Activated T-cell treated with anti-CD3 and anti-CD28 coated beads, Interleukin-2, amount 50 U/mL, for 4 hours (primary cell): ENCODE data around the gene CCP110. TPM values are rescaled to one million over a fixed set of nuclear protein-coding genes. Genes with fewer than 3 reads are reported as not detected.
A peak's percentile ranks its signal among the peaks of the same experiment; 100 is the strongest.

ENCODE experiments used
- ATAC-seq, 2 donors: fragments of 200-7000 bp; cut with Tn5 transposase; one replicate each; pipeline ENCODE4 v1.10.0; 2021
- DNase-seq: peaks from one replicate; pipeline ENCODE4 v3.0.0-alpha.2; 2020
- H3K27me3 Mint-ChIP-seq: one replicate; pipeline ENCODE4 v1.8.0; 2021; ENCODE audit warnings: low read depth, mixed read lengths
- H3K36me3 Mint-ChIP-seq: one replicate; pipeline ENCODE4 v1.8.0; 2022; ENCODE audit warnings: mixed read lengths; ENCODE audit not compliant: insufficient read depth
- H3K4me1 Mint-ChIP-seq: one replicate; pipeline ENCODE4 v1.8.0; 2021; ENCODE audit warnings: low read depth, mixed read lengths
- H3K4me3 Mint-ChIP-seq: one replicate; pipeline ENCODE4 v1.8.0; 2021; ENCODE audit warnings: mild to moderate bottlenecking, moderate library complexity, mixed read lengths
- H3K9me3 Mint-ChIP-seq: one replicate; pipeline ENCODE4 v1.8.0; 2021; ENCODE audit warnings: mixed read lengths
- total RNA-seq, 3 donors: library from RNA; stranded (reverse); gene quantifications; one replicate each; pipeline ENCODE4 v1.2.1, GENCODE V29; 2021

Gene CCP110
- total RNA-seq, 3 donors from 2014 or later = 14.1 to 17.4 (median 15.3) TPM

- Mint-ChIP-seq H3K27me3 (no peaks in the 10 kb centered on the region), H3K36me3 (no peaks in the 10 kb centered on the region), H3K4me3 (no peak overlapping the region), H3K4me1 (peaks cover 4% of the 10 kb centered on the region), H3K9me3 (no peaks in the 10 kb centered on the region)
- DNase-seq (no peak), ATAC-seq (no peak)
Observed at GRCh38 chr16:19549673-19550072, 25.9 kb downstream of the CCP110 start.

GRCh38 chr16:19555186-19555937, 31.6 kb downstream of the CCP110 start, which contains the start of gene VPS35L:
TSS of gene VPS35L (plus strand) at chr16:19555703. CDS start at chr16:19555730, 27 bp downstream.
- H3K27me3 Mint-ChIP-seq = no peaks in the 10 kb centered on the region
- H3K4me1 Mint-ChIP-seq = peaks cover 18% of the 10 kb centered on the region
- DNase-seq = peak; percentile 97
- ATAC-seq = peak; percentile 98
- H3K4me3 Mint-ChIP-seq = peak within 1 kb of the TSS; percentile 88
- no peaks in the 10 kb centered on the region for H3K9me3 Mint-ChIP-seq
- no peaks in the 10 kb centered on the region for H3K36me3 Mint-ChIP-seq

GRCh38 chr16:19555938-19556771, 32.4 kb downstream of the CCP110 start:
- no peaks in the 10 kb centered on the region for H3K27me3 Mint-ChIP-seq
- H3K9me3 Mint-ChIP-seq = no peaks in the 10 kb centered on the region
- peak overlapping the region; percentile 88 for H3K4me3 Mint-ChIP-seq
- DNase-seq (peak; percentile 5), ATAC-seq (peak in 1 of 2 donors; percentile 0)
- peaks cover 18% of the 10 kb centered on the region for H3K4me1 Mint-ChIP-seq
- no peaks in the 10 kb centered on the region for H3K36me3 Mint-ChIP-seq

GRCh38 chr16:19559242-19559910, 35.6 kb downstream of the CCP110 start:
- DNase-seq (no peak), ATAC-seq (no peak)
- H3K27me3 Mint-ChIP-seq = no peaks in the 10 kb centered on the region
- H3K4me1 Mint-ChIP-seq = peaks cover 18% of the 10 kb centered on the region
- peaks cover 6% of the 10 kb centered on the region for H3K36me3 Mint-ChIP-seq
- H3K9me3 Mint-ChIP-seq = peaks cover 5% of the 10 kb centered on the region
- H3K4me3 Mint-ChIP-seq = no peak overlapping the region

GRCh38 chr16:19560078-19560477, 36.3 kb downstream of the CCP110 start:
- Mint-ChIP-seq H3K4me1 (peaks cover 13% of the 10 kb centered on the region), H3K9me3 (peaks cover 5% of the 10 kb centered on the region), H3K4me3 (no peak overlapping the region), H3K27me3 (no peaks in the 10 kb centered on the region), H3K36me3 (peaks cover 6% of the 10 kb centered on the region)
- no peak for ATAC-seq
- DNase-seq = no peak

GRCh38 chr16:19563377-19563776, 39.6 kb downstream of the CCP110 start:
- DNase-seq = no peak
- no peak for ATAC-seq
- peaks cover 16% of the 10 kb centered on the region for H3K36me3 Mint-ChIP-seq
- no peaks in the 10 kb centered on the region for H3K27me3 Mint-ChIP-seq
- H3K4me1 Mint-ChIP-seq = peaks cover 3% of the 10 kb centered on the region
- H3K9me3 Mint-ChIP-seq = peaks cover 5% of the 10 kb centered on the region
- H3K4me3 Mint-ChIP-seq = no peak overlapping the region

GRCh38 chr16:19566362-19566761, 42.6 kb downstream of the CCP110 start:
- Mint-ChIP-seq H3K27me3 (no peaks in the 10 kb centered on the region), H3K9me3 (peaks cover 5% of the 10 kb centered on the region), H3K36me3 (peaks cover 29% of the 10 kb centered on the region), H3K4me3 (no peak overlapping the region), H3K4me1 (peaks cover 2% of the 10 kb centered on the region)
- no peak for ATAC-seq
- DNase-seq = no peak

- H3K4me3 Mint-ChIP-seq = no peak overlapping the region
- no peaks in the 10 kb centered on the region for H3K4me1 Mint-ChIP-seq
- ATAC-seq (no peak), DNase-seq (no peak)
- no peaks in the 10 kb centered on the region for H3K27me3 Mint-ChIP-seq
- peaks cover 5% of the 10 kb centered on the region for H3K9me3 Mint-ChIP-seq
- peaks cover 29% of the 10 kb centered on the region for H3K36me3 Mint-ChIP-seq
Observed at GRCh38 chr16:19567560-19567959, 43.8 kb downstream of the CCP110 start.

GRCh38 chr16:19573997-19574396, 50.3 kb downstream of the CCP110 start:
- no peak for ATAC-seq
- H3K4me1 Mint-ChIP-seq = no peaks in the 10 kb centered on the region
- H3K4me3 Mint-ChIP-seq = no peak overlapping the region
- no peaks in the 10 kb centered on the region for H3K9me3 Mint-ChIP-seq
- H3K36me3 Mint-ChIP-seq = peaks cover 46% of the 10 kb centered on the region
- DNase-seq = no peak
- no peaks in the 10 kb centered on the region for H3K27me3 Mint-ChIP-seq

- no peaks in the 10 kb centered on the region for H3K9me3 Mint-ChIP-seq
- H3K27me3 Mint-ChIP-seq = no peaks in the 10 kb centered on the region
- ATAC-seq (no peak), DNase-seq (no peak)
- no peak overlapping the region for H3K4me3 Mint-ChIP-seq
- no peaks in the 10 kb centered on the region for H3K4me1 Mint-ChIP-seq
- H3K36me3 Mint-ChIP-seq = peaks cover 43% of the 10 kb centered on the region
Observed at GRCh38 chr16:19574615-19575014, 50.9 kb downstream of the CCP110 start.

- ATAC-seq (no peak), DNase-seq (no peak)
- Mint-ChIP-seq H3K9me3 (peaks cover 5% of the 10 kb centered on the region), H3K4me1 (no peaks in the 10 kb centered on the region), H3K4me3 (no peak overlapping the region), H3K27me3 (no peaks in the 10 kb centered on the region), H3K36me3 (peaks cover 64% of the 10 kb centered on the region)
Observed at GRCh38 chr16:19578378-19578971, 54.7 kb downstream of the CCP110 start.

GRCh38 chr16:19582050-19582831, 58.5 kb downstream of the CCP110 start:
- DNase-seq = no peak
- peaks cover 57% of the 10 kb centered on the region for H3K36me3 Mint-ChIP-seq

GRCh38 chr16:19583665-19584300, 60.0 kb downstream of the CCP110 start:
- Mint-ChIP-seq H3K4me3 (no peak overlapping the region), H3K9me3 (peaks cover 5% of the 10 kb centered on the region), H3K36me3 (peaks cover 48% of the 10 kb centered on the region), H3K27me3 (no peaks in the 10 kb centered on the region), H3K4me1 (peaks cover 10% of the 10 kb centered on the region)
- DNase-seq (peak; percentile 7), ATAC-seq (peak in 1 of 2 donors; percentile 65)

More at GRCh38 chr16:19582050-19582831, 58.5 kb downstream of the CCP110 start:
- H3K4me1 Mint-ChIP-seq = peaks cover 6% of the 10 kb centered on the region
- no peaks in the 10 kb centered on the region for H3K27me3 Mint-ChIP-seq
- ATAC-seq = no peak
- H3K9me3 Mint-ChIP-seq = peaks cover 5% of the 10 kb centered on the region
- H3K4me3 Mint-ChIP-seq = no peak overlapping the region
